SU-DHL-6 (cell line): ENCODE data around the gene PMF1.
A peak's percentile ranks its signal among the peaks of the same experiment; 100 is the strongest.

Experiments used
- H2AFZ ChIP-seq: fragments of 200-600 bp; sonication (generic); 2 replicates; pipeline ENCODE4 v1.6.1; 2014; ENCODE audit warnings: low read depth, mild to moderate bottlenecking, moderate library complexity, mixed read lengths, antibody characterized with exemption, low read length; ENCODE audit not compliant: severe bottlenecking
- H3F3A ChIP-seq: fragments of 200-600 bp; shearing (Covaris generic); 2 replicates; pipeline ENCODE4 v1.6.0; 2016; ENCODE audit warnings: antibody characterized with exemption, mild to moderate bottlenecking; ENCODE audit not compliant: insufficient read depth
- H3K27ac ChIP-seq: fragments of 200-600 bp; sonication (generic); 2 replicates; pipeline ENCODE4 v1.5.1; 2016; ENCODE audit warnings: low read depth, mild to moderate bottlenecking, low read length, moderate library complexity, mixed read lengths
- H3K27me3 ChIP-seq: fragments of 200-600 bp; sonication (generic), shearing (Covaris generic); 2 replicates; pipeline ENCODE4 v1.6.0; 2014; ENCODE audit warnings: mild to moderate bottlenecking, low read length
- H3K36me3 ChIP-seq: fragments of 200-600 bp; sonication (generic); 2 replicates; pipeline ENCODE4 v1.6.1; 2014; ENCODE audit warnings: mild to moderate bottlenecking, low read length, mixed read lengths
- H3K4me2 ChIP-seq: fragments of 300-600, 200-600 bp; shearing (Covaris generic), sonication (generic); 2 replicates; pipeline ENCODE4 v1.6.0; 2014; ENCODE audit warnings: low read length, low read depth, mild to moderate bottlenecking; ENCODE audit not compliant: poor library complexity, severe bottlenecking
- H3K4me3 ChIP-seq: fragments of 200-600 bp; sonication (generic); 2 replicates; pipeline ENCODE4 v1.5.1; 2014; ENCODE audit warnings: antibody characterized with exemption, low read length, mild to moderate bottlenecking, mixed read lengths; ENCODE audit not compliant: insufficient read depth, poor library complexity, severe bottlenecking
- H3K79me2 ChIP-seq: fragments of 200-600 bp; sonication (generic); 2 replicates; pipeline ENCODE4 v1.6.1; 2014; ENCODE audit warnings: mild to moderate bottlenecking, low read length, moderate library complexity; ENCODE audit not compliant: insufficient read depth
- H3K9ac ChIP-seq: fragments of 200-600 bp; sonication (generic); 2 replicates; pipeline ENCODE4 v1.7.0; 2014; ENCODE audit warnings: mild to moderate bottlenecking, low read length
- H3K9me2 ChIP-seq: fragments of 200-600 bp; sonication (generic); replicated peaks from 2 replicates; pipeline ENCODE4 v1.6.1; 2014; ENCODE audit warnings: low read length; ENCODE audit not compliant: insufficient read depth
- H3K9me3 ChIP-seq: fragments of 200-600 bp; sonication (generic); 2 replicates; pipeline ENCODE4 v1.6.1; 2014; ENCODE audit warnings: low read length, mixed read lengths; ENCODE audit not compliant: insufficient read depth
- H4K20me1 ChIP-seq: fragments of 200-600 bp; sonication (generic); 2 replicates; pipeline ENCODE4 v1.6.1; 2014; ENCODE audit warnings: low read depth, mild to moderate bottlenecking, antibody characterized with exemption, low read length, moderate library complexity, mixed read lengths
- CTCF ChIP-seq: fragments of 200-600 bp; sonication (generic); IDR thresholded peaks from one replicate; pipeline ENCODE4 v1.5.1; 2017; ENCODE audit warnings: antibody characterized with exemption, mild to moderate bottlenecking, low read length, moderate library complexity; ENCODE audit not compliant: insufficient read depth, poor library complexity, severe bottlenecking
- EZH2phosphoT487 ChIP-seq: fragments of 200-600 bp; sonication (generic), shearing (Covaris generic); conservative IDR thresholded peaks from 2 replicates; pipeline ENCODE4 v1.6.1; 2018; ENCODE audit warnings: mild to moderate bottlenecking, antibody characterized with exemption, low read length, moderate library complexity, mixed read lengths

PMF1 gene

GRCh38 chr1:156220226-156220625, 7.4 kb downstream of the PMF1 start:
- TF ChIP-seq CTCF, result no peak
- no peak for TF ChIP-seq EZH2phosphoT487
- no peak overlapping the region for H3K4me2 ChIP-seq
- no peak overlapping the region for H3K9ac ChIP-seq
- peaks cover 4% of the 10 kb centered on the region; the same call in 1 of the 2 replicates for H3F3A ChIP-seq
- no peak overlapping the region for H2AFZ ChIP-seq
- no peak overlapping the region for H3K27ac ChIP-seq
- H4K20me1 ChIP-seq, result no peaks in the 10 kb centered on the region
- H3K9me3 ChIP-seq, result no peaks in the 10 kb centered on the region
- 0 out of 2 replicates have a peak, but pooled peaks cover 2% of the 10 kb centered on the region for H3K36me3 ChIP-seq
- no peak overlapping the region for H3K4me3 ChIP-seq
- no peaks in the 10 kb centered on the region for H3K27me3 ChIP-seq
- H3K79me2 ChIP-seq, result peaks cover 17% of the 10 kb centered on the region
- no peaks in the 10 kb centered on the region for H3K9me2 ChIP-seq

GRCh38 chr1:156221986-156222692, 9.3 kb downstream of the PMF1 start:
- H3K79me2 ChIP-seq, result peaks cover 17% of the 10 kb centered on the region
- H3K4me2 ChIP-seq, result no peak overlapping the region
- TF ChIP-seq CTCF (no peak), EZH2phosphoT487 (no peak)
- no peak overlapping the region for H3K4me3 ChIP-seq
- H3K27ac ChIP-seq, result no peak overlapping the region
- no peaks in the 10 kb centered on the region for H4K20me1 ChIP-seq
- no peak overlapping the region for H3K9ac ChIP-seq
- H3K36me3 ChIP-seq, result 0 out of 2 replicates have a peak, but pooled peaks cover 2% of the 10 kb centered on the region
- peaks cover 4% of the 10 kb centered on the region; the same call in 1 of the 2 replicates for H3F3A ChIP-seq
- H3K9me3 ChIP-seq, result no peaks in the 10 kb centered on the region
- H2AFZ ChIP-seq, result no peak overlapping the region
- H3K27me3 ChIP-seq, result no peaks in the 10 kb centered on the region
- H3K9me2 ChIP-seq, result no peaks in the 10 kb centered on the region

GRCh38 chr1:156225677-156226014, 12.8 kb downstream of the PMF1 start:
- Histone ChIP-seq H3K9me3 (no peaks in the 10 kb centered on the region), H3K27me3 (no peaks in the 10 kb centered on the region), H3K4me3 (no peak overlapping the region), H3K36me3 (0 out of 2 replicates have a peak, but pooled peaks cover 2% of the 10 kb centered on the region), H3K9ac (no peak overlapping the region), H3F3A (peaks cover 4% of the 10 kb centered on the region; the same call in 1 of the 2 replicates), H3K27ac (peak overlapping the region; percentile 44), H3K9me2 (no peaks in the 10 kb centered on the region), H2AFZ (no peak overlapping the region), H4K20me1 (no peaks in the 10 kb centered on the region), H3K79me2 (no peaks in the 10 kb centered on the region), H3K4me2 (peak overlapping the region; percentile 33)
- no peak for TF ChIP-seq CTCF
